Activated T-cell treated with anti-CD3 and anti-CD28 coated beads for 48 hours (primary cell): Measurements from ENCODE around the gene SSBP2.

Source experiments
- DNase-seq: peaks from one replicate; pipeline ENCODE4 v3.0.0-alpha.2; 2020; ENCODE audit warnings: low read depth

The SSBP2 gene

DNA sequence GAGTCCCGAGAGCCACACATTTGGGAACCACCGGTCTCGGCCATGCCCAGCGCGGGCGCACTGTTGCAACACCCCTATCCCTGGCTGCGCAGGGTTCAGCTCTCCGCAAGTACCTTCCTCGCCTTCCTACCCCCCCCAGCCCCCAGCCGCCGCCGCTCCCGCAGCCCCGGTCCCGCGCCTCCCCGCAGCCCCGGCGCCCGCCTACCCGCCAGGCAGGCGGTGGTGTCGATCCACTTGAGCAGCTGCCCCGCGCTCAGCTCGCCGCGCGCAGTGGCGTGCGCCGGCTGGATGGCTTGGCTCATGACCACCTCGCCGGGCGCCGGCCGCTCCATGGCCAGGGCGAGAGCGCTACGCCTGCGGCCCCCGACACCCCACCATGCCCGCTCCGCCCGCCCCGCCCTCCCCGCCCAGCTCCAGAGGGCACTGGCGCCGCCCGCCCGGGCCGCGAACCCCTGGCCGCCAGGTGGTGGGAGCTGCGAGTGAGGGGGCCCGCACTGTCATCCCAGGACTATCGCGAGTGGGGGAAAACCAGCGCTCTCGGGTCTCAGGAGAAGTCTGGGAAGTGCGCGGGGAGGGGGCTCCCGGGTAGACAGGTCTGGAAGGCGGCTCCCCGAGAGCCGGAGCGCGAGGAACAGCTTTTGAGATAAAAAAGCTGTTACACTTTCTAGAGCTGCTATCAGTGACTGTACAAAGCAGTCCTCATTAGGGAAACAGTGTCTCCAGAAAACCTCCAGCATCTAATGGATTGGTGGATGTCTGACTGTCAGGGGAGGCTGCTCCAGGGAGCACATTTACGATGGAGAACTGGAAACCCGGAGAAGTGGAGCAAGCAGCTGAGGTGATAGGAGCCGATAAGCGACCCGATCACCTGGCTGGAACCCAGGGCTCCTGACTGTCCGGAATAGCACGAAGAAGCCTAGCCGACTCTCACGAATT lies 356.8 kb downstream of the SSBP2 start, which contains the start of gene ACOT12:
Gene ACOT12, minus strand, starts transcription at position 352 of the 936 bp plus-strand sequence. Its CDS starts 20 bp downstream, at position 332.
- peak; percentile 2 for DNase-seq

DNA sequence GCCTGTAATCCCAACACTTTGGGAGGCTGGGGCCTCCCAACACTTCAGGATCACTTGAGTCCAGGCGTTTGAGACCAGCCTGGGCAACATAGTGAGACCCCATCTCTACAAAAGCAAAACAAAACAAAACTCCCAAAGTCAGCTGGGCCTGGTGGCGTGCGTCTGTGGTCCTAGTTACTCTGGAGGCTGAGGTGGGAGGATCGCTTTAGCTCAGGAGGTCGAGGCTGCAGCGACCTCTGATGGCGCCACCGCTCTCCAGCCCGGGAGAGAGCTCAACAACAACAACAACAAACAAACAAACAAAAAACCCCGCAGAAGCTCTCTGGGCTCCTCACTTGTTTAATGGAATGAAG lies 357.5 kb downstream of the SSBP2 start:
- no peak for DNase-seq

DNA sequence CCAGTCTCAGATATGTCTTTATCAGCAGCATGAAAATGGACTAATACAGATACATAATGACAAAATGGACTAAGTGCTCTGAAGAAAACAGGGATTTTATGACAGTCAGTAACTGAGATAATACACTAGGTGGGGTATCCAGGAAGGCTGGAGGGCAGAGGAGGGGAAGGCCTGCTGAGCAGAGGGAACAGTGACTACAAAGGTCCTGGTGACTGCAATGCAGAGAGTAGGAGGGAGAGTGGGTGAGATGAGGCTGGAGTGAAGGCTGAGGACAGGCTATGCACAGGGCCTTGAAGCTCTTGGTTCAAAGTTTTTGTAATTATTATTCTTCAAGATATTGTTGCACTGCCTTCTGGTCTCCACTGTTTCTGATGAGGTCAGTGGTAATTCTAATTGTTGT lies 361.9 kb downstream of the SSBP2 start:
- DNase-seq, result no peak

DNA sequence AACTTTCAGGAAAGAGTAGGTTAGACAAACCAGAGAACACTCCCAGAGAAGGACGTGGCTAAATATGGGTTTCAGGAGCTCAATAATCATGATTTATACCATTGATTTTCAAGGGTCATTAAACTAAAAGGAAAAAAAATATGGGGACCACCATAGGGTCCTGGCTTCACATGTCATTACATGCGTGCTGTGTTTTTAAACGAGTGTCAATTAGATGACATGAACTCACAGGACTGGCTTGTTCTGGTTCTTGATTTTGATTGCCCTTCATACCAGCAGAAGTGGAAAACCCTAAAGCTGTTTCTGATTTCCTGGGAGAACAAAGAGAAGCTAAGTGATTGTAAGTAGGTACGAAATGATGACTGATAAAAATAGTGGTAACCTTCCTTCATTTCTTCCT lies 362.7 kb downstream of the SSBP2 start:
- DNase-seq, result no peak

DNA sequence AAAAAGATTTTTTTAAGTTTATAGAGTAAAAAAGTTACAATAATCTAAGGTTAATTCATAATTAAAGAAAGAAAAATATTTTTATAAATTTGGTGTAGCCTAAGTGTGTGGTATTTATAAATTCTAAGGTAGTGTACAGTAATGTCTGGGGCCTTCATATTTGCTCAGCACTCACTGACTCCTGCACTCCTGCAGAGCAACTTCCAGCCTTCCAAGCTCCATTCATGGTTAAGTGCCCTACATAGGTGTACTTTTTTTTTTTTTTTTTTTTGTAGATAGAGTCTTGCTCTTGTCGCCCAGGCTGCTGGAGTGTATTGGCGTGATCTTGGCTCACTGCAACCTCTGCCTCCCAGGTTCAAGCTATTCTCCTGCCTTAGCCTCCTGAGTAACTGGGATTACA lies 367.0 kb downstream of the SSBP2 start:
- no peak for DNase-seq

DNA sequence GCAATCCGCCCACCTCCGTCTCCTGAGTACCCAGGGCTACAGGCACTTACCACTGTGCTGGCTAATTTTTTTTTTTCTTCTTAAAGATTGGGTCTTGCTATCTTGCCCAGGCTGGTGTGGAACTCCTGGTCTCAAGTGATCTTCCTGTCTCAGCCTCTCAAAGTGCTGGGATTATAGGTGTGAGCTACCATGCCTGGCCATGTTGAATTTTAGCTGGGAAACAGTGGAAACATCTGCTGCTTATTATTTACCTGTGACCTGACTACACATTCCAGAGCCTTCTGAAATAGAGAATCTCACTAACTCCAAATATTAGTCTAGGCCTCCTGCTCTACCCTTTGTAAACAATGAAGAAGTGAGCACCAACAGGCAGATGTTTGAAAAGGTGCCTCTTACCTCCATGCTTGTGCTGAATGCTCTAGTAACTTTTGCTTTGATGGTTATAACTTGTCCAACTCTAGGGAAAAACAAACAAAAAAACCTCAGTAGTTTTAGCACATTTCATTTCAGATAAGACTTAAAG lies 379.5 kb downstream of the SSBP2 start:
- no peak for DNase-seq

DNA sequence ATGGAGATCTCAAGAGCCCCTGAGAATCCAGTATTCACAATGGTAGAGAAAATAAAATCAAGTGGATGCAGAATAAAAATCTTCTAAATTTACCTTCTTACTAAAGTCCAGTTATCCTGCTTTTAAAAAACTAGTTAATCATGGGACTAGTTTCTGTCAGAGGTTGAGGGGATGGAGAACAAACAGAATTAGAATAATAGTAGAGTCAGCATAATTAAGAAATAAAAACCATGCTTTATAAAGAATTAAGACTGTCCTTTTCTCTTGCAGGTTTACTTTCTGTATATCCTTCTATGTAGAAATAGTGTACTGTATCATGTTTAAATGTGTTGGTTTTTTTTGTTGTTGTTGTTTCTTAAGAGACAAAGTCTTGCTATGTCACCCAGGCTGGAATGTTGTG lies 380.0 kb downstream of the SSBP2 start:
- DNase-seq, result no peak

DNA sequence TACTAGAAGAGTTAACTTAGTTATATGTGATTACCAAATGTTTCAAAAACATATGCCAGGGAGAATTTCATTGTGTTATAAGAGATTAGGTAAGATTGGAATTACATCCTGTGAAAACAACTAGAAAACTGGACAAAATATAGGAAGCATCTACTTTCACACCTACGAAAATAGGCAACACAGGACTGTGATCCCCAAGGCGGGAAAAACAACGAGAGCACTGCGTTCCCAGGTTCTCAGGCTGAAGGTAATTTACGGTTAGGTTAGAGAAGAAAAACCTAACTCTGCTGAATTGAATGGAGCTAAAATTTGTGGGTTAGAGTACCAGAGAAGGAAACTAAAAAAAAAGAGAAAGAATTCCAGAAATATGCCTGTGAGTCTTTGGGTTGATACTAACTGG lies 385.4 kb downstream of the SSBP2 start:
- no peak for DNase-seq

DNA sequence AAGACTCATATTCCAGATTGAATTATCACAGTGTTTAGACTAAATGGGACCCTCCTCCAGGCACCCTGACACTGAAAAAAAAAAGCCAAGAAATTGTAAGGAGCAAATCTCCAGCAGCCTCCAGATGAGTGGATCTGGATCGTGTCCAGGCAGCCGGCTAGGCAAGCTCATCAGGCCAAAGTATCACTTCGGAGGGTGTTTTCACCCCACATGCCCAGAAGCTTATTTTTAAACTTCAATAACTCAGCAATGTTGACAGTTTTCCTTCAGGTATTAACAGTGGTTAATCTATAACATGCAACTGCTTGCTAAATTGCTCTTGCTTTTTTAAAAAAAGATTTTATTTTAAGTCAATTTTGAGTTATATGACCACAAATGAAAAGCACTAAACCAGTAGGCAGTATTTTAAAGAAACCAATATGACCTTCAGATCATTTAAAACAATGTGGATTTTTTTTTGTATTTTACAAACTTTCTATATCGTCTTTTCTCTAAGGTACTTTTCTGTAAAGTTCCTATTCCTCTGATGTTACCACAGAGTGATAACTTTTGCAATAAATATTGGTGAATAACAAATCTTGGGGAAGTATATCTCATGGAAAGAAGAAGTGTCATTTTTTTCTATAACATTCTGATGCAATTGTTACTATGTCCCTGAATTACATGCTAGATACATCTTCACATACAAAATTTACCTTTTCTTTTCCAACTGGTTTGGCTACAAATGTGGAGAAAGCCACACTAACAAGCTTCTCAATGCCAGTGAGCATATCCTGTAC lies 387.6 kb downstream of the SSBP2 start:
- no peak for DNase-seq
